ENCODE measurements around the gene CDC14C.

Gene CDC14C

DNA sequence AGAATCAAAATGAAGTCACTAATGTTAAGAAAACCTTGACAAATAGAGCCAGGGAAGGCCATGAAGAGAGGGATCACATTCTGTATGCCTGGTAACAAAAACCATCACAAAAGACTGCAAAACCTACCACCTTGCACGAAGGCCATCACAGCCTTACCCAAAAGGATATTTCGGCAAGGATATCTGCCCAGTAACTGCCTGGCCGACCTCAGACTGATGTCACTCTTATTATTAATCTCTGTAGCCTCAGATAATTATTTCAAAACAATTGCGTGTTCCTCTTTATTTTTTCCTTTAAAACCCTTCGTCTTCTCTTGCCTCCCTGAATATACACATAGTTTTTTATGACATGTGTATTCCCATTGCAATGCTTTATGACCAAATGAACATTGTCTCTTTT, 52.5 kb downstream of the CDC14C start:
- no peak for DNase-seq

All from NCI-H1694 treated with DMSO at 0.1 percent for 48 hours (cell line).